ENCODE results near the gene PPP1R2C. TPM values are rescaled to one million over a fixed set of nuclear protein-coding genes. Genes with fewer than 3 reads are reported as not detected.

The PPP1R2C gene
- total and polyA plus RNA-seq, 2 of the 4 experiments (the other 2 are of a cell fraction), result not detected

GRCh38 chrX:42807393-42807792, 29.4 kb upstream of the PPP1R2C start:
- no peak overlapping the region for H3K4me3 ChIP-seq (ENCODE audit: insufficient read depth, low read depth, low read length)
- H3K4ac ChIP-seq (ENCODE audit: low read depth, low read length), result no peak overlapping the region
- H4K91ac ChIP-seq (ENCODE audit: insufficient read depth, low read depth, low read length), result no peak overlapping the region
- H3K27me3 ChIP-seq (ENCODE audit: control insufficient read depth, insufficient read depth, low read length), result no peaks in the 10 kb centered on the region; the same call in 1 of the 2 replicates
- intact Hi-C loops (cut with micrococcal nuclease) (no loop called here), dilution Hi-C loops (cut with HindIII; ENCODE audit: low sequenced_read_pairs, unreplicated experiment) (no loop called here), in situ Hi-C loops (cut with MboI; ENCODE audit: low sequenced_read_pairs) (no loop called here)
- no peak overlapping the region for H3K4me2 ChIP-seq (ENCODE audit: low read depth, low read length)
- no TSS peak for BruUV-seq (replicated peaks)
- DNase-seq (no peak), ATAC-seq (ENCODE audit: low read depth) (no peak)
- H4K8ac ChIP-seq (ENCODE audit: low read depth in 2 of 2, low read length in 2 of 2), result no peak overlapping the region
- no peak overlapping the region for H3K9ac ChIP-seq (ENCODE audit: low read depth, low read length)
- no peaks in the 10 kb centered on the region for H3K9me3 ChIP-seq (ENCODE audit: control insufficient read depth, insufficient read depth, low read length)
- no peaks in the 10 kb centered on the region for H3K9me1 ChIP-seq (ENCODE audit: insufficient read depth, low read length)
- H3K18ac ChIP-seq (ENCODE audit: low read depth, low read length), result no peak overlapping the region
- no peaks in the 10 kb centered on the region for H3K79me1 ChIP-seq (ENCODE audit: low read depth in 1 of 2, low read length in 2 of 2)
- H2AK9ac ChIP-seq (replicated peaks; ENCODE audit: low read depth, low read length, poor library complexity), result no peak overlapping the region
- no peak overlapping the region for H2AFZ ChIP-seq (replicated peaks; ENCODE audit: low read length, poor library complexity)
- no peak overlapping the region for H2AK5ac ChIP-seq (ENCODE audit: low read depth, low read length)
- H2BK20ac ChIP-seq (ENCODE audit: low read depth, low read length), result no peak overlapping the region
- no peak overlapping the region for H2BK15ac ChIP-seq (ENCODE audit: low read depth, low read length)
- ChIA-PET CTCF (interaction anchor here (0.6 kb wide), 1 partner anchor 15 kb away, joined by 3 read pairs; no protein-coding TSS in a partner anchor), POLR2A (ENCODE audit: unreplicated experiment) (no interaction called here)
- no peaks in the 10 kb centered on the region for H3K36me3 ChIP-seq (ENCODE audit: control insufficient read depth, insufficient read depth, low read length)
- H2BK120ac ChIP-seq (ENCODE audit: low read depth, low read length), result no peak overlapping the region
- WGBS, 2 experiments (ENCODE audit: extremely low coverage in 2 of 2, insufficient read length in 1 of 2), result no CpG with 5 or more reads among the region's 1 CpG
- no peak overlapping the region for H3K23ac ChIP-seq (ENCODE audit: low read depth, low read length)
- H2BK5ac ChIP-seq (ENCODE audit: low read depth, low read length, poor library complexity, severe bottlenecking), result no peak overlapping the region
- H3K4me1 ChIP-seq (ENCODE audit: control insufficient read depth, insufficient read depth, low read length), result no peaks in the 10 kb centered on the region
- no peak overlapping the region for H4K5ac ChIP-seq (ENCODE audit: low read depth, low read length)
- TF ChIP-seq NFE2L2 (IDR thresholded peaks at IDR 0.05; ENCODE audit: low read depth, low read length), result no peak
- TF ChIP-seq CTCF (conservative IDR thresholded peaks at IDR 0.05; ENCODE audit: low read depth, low read length), result no peak
- no peak for TF ChIP-seq RAD21 (IDR thresholded peaks at IDR 0.05; ENCODE audit: low read length)
- no peak for TF ChIP-seq POLR2A (IDR thresholded peaks at IDR 0.05; ENCODE audit: low read depth, low read length)
- TF ChIP-seq ELK1 (IDR thresholded peaks at IDR 0.05; ENCODE audit: borderline replicate concordance, low read depth, low read length), result no peak
- TF ChIP-seq RFX5 (IDR thresholded peaks at IDR 0.05; ENCODE audit: low read depth, low read length), result no peak
- no peak for TF ChIP-seq MXI1 (IDR thresholded peaks at IDR 0.05; ENCODE audit: borderline replicate concordance, low read depth, low read length)
- TF ChIP-seq CEBPB (IDR thresholded peaks at IDR 0.05; ENCODE audit: low read depth, low read length), result no peak
- no peak for TF ChIP-seq MAZ (IDR thresholded peaks at IDR 0.05; ENCODE audit: borderline replicate concordance, low read depth, low read length)
- no peak for TF ChIP-seq FOS (IDR thresholded peaks at IDR 0.05; ENCODE audit: low read depth, low read length)
- no peak for TF ChIP-seq SMC3 (IDR thresholded peaks at IDR 0.05; ENCODE audit: low read depth, low read length)
- TF ChIP-seq CHD1 (IDR thresholded peaks at IDR 0.05; ENCODE audit: low read depth, low read length), result no peak
- no peak for TF ChIP-seq USF2 (IDR thresholded peaks at IDR 0.05; ENCODE audit: low read depth, low read length)
- no peak for TF ChIP-seq BHLHE40 (IDR thresholded peaks at IDR 0.05; ENCODE audit: low read depth, low read length)
- no peak for TF ChIP-seq RCOR1 (IDR thresholded peaks at IDR 0.05; ENCODE audit: insufficient replicate concordance, low read length)
- no peak for TF ChIP-seq MAFK (IDR thresholded peaks at IDR 0.05; ENCODE audit: low read depth, low read length)
- no peaks in the 10 kb centered on the region for H4K20me1 ChIP-seq (ENCODE audit: insufficient read depth, low read length)
- no peak overlapping the region for H3K14ac ChIP-seq (replicated peaks; ENCODE audit: low read depth, low read length)
- H3K56ac ChIP-seq (ENCODE audit: extremely low read depth, insufficient read depth, low read length), result no peak overlapping the region
- no peak overlapping the region for H3K27ac ChIP-seq (ENCODE audit: insufficient read depth, low read length)
